ENCODE data around the gene BORA. TPM values are rescaled to one million over a fixed set of nuclear protein-coding genes. Genes with fewer than 3 reads are reported as not detected.
"Not testable (repeated sequence)": the region's sequence is repeated elsewhere in the genome, so short reads cannot be mapped to it uniquely, and the experiment has no call there.

BORA gene
- total RNA-seq, 4 donors from 2014 or later = 1.1 to 6.0 (median 2.9) TPM

DNA sequence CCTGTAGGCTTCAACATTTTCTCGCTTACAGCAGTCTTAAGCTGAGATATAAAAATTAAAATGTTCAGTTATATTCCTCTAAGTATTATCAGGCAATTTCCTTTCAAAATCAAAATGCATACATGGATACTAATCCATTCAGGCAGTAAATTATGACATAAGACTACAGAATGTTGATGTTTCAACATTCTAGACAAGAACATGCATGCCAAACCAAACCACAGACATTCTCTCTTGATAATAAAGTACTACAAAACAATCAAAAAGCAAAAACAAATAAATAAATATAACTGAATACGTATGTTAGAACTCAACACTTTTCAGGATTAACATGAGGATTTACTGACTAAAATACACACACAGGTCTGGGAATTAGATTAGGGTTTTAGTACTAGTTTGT is 46.3 kb downstream of the BORA start:
- no peak overlapping the region for H3K4me3 ChIP-seq (ENCODE audit: low read depth, poor library complexity, severe bottlenecking)
- intact Hi-C loops (cut with DNase I; ENCODE audit: low total_unique reads) = no loop called here
- 81 to 89% methylated on average over 2 of the region's 2 CpGs for WGBS, 2 donors

DNA sequence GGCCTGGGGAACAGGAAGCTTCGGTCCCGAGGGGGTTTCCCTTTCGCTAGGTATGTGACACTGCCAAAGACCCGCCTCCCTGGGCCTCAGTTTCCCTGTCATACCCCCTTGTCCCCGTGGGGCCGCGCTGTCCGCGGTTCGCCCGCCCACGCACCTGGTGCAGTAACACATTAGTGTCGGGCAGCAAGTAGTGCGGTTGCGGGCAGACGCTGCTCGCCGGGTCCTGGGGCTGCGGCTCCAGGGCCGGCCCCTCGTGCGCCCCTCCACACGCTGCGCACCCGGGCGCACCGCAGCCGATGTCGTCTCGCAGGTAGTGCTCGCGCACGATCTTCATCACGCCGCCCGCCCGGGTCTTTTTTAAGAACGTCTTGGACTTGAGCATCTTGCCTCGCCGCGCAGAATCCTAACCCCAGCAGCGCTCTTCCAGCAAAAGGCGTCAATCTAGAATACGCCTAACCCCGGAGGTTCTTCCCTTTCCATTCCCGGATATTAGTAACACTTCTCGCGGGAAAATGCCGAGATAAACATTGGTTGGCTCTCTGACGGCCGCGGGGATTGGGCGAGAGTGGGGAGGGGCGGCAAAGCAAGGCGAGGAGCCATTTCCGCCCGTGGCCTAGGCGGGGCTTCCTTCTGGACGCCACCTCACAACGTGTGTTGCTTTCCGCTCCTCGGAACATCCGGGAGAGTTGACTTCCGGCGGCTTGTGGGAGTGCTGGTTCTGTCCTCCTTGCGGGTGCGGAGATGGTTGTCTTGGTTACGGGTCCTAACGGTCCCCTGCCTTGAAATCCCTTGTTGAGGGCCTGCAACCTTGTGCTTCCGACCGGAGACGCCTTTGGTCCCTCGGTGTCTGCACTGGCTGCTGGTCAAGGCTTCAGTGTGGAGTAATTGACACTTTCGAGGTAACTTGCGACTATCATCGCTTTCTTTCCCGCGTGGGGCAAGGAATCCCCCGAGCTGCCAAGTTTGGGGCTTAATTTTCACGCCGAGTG is 54.0 kb downstream of the BORA start, which contains the start of the genes DIS3 and PIBF1:
Gene DIS3 (minus strand): TSS at position 450 of the 989 bp plus-strand sequence. CDS start 68 bp downstream, at position 382.
Gene PIBF1 (plus strand): TSS at position 683 of the 989 bp plus-strand sequence. CDS start 1,337 bp downstream, outside the sequence.
- 1% methylated on average over 57 to 65 of the region's 81 CpGs for WGBS, 2 donors
- intact Hi-C loops (cut with DNase I; ENCODE audit: low total_unique reads) = no loop called here
- DNase-seq (ENCODE audit: low spot score in 2 of 2) = peak; percentile 98 to 99
- TF ChIP-seq, protein P1, sequence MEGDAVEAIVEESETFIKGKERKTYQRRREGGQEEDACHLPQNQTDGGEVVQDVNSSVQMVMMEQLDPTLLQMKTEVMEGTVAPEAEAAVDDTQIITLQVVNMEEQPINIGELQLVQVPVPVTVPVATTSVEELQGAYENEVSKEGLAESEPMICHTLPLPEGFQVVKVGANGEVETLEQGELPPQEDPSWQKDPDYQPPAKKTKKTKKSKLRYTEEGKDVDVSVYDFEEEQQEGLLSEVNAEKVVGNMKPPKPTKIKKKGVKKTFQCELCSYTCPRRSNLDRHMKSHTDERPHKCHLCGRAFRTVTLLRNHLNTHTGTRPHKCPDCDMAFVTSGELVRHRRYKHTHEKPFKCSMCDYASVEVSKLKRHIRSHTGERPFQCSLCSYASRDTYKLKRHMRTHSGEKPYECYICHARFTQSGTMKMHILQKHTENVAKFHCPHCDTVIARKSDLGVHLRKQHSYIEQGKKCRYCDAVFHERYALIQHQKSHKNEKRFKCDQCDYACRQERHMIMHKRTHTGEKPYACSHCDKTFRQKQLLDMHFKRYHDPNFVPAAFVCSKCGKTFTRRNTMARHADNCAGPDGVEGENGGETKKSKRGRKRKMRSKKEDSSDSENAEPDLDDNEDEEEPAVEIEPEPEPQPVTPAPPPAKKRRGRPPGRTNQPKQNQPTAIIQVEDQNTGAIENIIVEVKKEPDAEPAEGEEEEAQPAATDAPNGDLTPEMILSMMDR (IDR thresholded peaks at IDR 0.05) = no peak
- peak in 1 of 2 donors; percentile 21 for TF ChIP-seq POLR2A (IDR thresholded peaks at IDR 0.05)
- peak within 1 kb of the TSS; percentile 91 for H3K4me3 ChIP-seq (ENCODE audit: low read depth, poor library complexity, severe bottlenecking)

More for the DNA sequence above, 46.3 kb downstream of the BORA start:
- DNase-seq (ENCODE audit: low spot score in 2 of 2) = no peak
- TF ChIP-seq POLR2A (IDR thresholded peaks at IDR 0.05) = no peak

DNA sequence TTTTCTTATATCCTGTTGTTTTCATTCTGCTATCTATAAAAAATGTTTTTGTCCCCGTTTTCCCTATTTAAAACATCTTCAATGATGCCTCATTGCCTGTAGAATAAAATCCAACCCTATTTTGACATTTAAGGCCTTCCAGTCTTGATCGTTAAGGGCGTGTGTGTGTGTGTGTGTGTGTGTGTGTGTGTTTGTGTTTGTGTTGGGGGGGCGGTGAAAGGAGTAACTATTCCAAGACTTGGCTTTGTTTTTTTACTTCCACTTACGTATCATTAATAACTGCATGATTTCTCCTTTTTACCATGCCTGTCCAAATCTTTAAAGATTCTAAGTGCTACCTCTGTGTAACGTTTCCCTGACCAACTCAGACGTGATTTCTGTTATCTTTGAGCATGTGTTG is 55.0 kb downstream of the BORA start:
- 2 to 5% methylated on average over 7 of the region's 7 CpGs for WGBS, 2 donors
- TF ChIP-seq, protein P1 (IDR thresholded peaks at IDR 0.05) = no peak
- no peak for TF ChIP-seq POLR2A (IDR thresholded peaks at IDR 0.05)
- H3K4me3 ChIP-seq (ENCODE audit: low read depth, poor library complexity, severe bottlenecking) = no peak overlapping the region
- intact Hi-C loops (cut with DNase I; ENCODE audit: low total_unique reads) = no loop called here
- no peak for DNase-seq (ENCODE audit: low spot score in 2 of 2)

- DNase-seq (ENCODE audit: low spot score in 2 of 2); H3K4me3 ChIP-seq (ENCODE audit: low read depth, poor library complexity, severe bottlenecking); intact Hi-C loops (cut with DNase I; ENCODE audit: low total_unique reads): not testable (repeated sequence)
- 93 to 98% methylated on average over 4 of the region's 4 CpGs for WGBS, 2 donors
These were observed 57.0 kb downstream of the BORA start for GRCh38 chr13:72784679-72785078.

DNA sequence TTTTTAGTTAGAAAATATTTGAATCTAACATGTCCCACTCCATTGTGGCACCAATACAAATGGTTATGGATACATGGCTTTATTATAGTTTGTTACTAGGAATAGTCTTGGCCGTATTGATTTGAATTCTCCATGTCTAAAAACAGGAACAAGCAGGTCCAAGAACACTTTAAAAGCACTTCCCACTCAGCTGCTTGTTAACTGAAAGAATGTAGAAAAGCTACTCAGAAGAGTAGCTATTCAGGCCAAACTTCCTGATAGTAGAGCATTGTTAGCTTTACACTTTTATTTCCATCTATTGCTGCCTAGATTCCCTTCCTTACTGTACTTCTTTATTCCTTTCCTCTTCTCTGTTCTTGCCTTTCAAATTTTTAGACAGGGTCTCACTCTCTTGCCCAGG is 61.1 kb downstream of the BORA start:
- DNase-seq (ENCODE audit: low spot score in 2 of 2) = no peak
- 70 to 72% methylated on average over 1 of the region's 1 CpG for WGBS, 2 donors
- intact Hi-C loops (cut with DNase I; ENCODE audit: low total_unique reads) = no loop called here
- no peak for TF ChIP-seq POLR2A (IDR thresholded peaks at IDR 0.05)
- TF ChIP-seq, protein P1 (IDR thresholded peaks at IDR 0.05) = no peak
- no peak overlapping the region for H3K4me3 ChIP-seq (ENCODE audit: low read depth, poor library complexity, severe bottlenecking)

GRCh38 chr13:72792640-72793039 is 64.9 kb downstream of the BORA start:
- no peak for DNase-seq (ENCODE audit: low spot score in 2 of 2)
- intact Hi-C loops (cut with DNase I; ENCODE audit: low total_unique reads) = loop anchor here (10.0 kb wide), 1 partner anchor 922 kb away; no protein-coding TSS in a partner anchor
- H3K4me3 ChIP-seq (ENCODE audit: low read depth, poor library complexity, severe bottlenecking) = no peak overlapping the region
- WGBS, 2 donors = 85 to 94% methylated on average over 2 of the region's 2 CpGs
- TF ChIP-seq, protein P1 (IDR thresholded peaks at IDR 0.05) = no peak
- TF ChIP-seq POLR2A (IDR thresholded peaks at IDR 0.05) = no peak

All from lower leg skin (tissue), 4 donors.